ENCODE measurements around the gene HYAL1.

Gene HYAL1

DNA sequence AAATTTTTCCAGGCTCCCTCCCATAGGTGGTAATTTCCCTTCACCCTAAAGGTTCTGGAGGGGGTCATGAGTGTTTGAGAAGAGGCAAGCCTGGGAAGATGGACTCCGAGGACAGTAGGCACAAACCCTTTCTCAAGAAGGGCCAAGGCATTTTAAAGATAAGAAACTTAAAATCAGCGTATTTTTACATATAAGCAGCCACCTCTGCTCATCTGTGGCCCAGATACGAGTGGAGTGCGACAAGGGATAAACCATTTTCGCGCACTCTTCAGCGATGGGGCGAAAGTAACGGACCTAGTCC, 36.7 kb upstream of the HYAL1 start:
- TF ChIP-seq, protein P1, sequence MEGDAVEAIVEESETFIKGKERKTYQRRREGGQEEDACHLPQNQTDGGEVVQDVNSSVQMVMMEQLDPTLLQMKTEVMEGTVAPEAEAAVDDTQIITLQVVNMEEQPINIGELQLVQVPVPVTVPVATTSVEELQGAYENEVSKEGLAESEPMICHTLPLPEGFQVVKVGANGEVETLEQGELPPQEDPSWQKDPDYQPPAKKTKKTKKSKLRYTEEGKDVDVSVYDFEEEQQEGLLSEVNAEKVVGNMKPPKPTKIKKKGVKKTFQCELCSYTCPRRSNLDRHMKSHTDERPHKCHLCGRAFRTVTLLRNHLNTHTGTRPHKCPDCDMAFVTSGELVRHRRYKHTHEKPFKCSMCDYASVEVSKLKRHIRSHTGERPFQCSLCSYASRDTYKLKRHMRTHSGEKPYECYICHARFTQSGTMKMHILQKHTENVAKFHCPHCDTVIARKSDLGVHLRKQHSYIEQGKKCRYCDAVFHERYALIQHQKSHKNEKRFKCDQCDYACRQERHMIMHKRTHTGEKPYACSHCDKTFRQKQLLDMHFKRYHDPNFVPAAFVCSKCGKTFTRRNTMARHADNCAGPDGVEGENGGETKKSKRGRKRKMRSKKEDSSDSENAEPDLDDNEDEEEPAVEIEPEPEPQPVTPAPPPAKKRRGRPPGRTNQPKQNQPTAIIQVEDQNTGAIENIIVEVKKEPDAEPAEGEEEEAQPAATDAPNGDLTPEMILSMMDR (IDR thresholded peaks at IDR 0.05; ENCODE audit: insufficient read depth, low read depth, low read length, missing control alignments), result no peak
- DNase-seq (ENCODE audit: low read depth), result no peak
- H3K4me3 ChIP-seq (ENCODE audit: low read length), result peak overlapping the region; percentile 59

- H3K4me3 ChIP-seq (ENCODE audit: low read length), result peak overlapping the region; percentile 59
- TF ChIP-seq, protein P1 (IDR thresholded peaks at IDR 0.05; ENCODE audit: insufficient read depth, low read depth, low read length, missing control alignments), result no peak
- DNase-seq (ENCODE audit: low read depth), result no peak
These were observed 36.2 kb upstream of the HYAL1 start for GRCh38 chr3:50339485-50340146.

GRCh38 chr3:50338965-50339364, 35.6 kb upstream of the HYAL1 start:
- TF ChIP-seq, protein P1 (IDR thresholded peaks at IDR 0.05; ENCODE audit: insufficient read depth, low read depth, low read length, missing control alignments), result no peak
- H3K4me3 ChIP-seq (ENCODE audit: low read length), result no peak overlapping the region
- DNase-seq (ENCODE audit: low read depth), result no peak

DNA sequence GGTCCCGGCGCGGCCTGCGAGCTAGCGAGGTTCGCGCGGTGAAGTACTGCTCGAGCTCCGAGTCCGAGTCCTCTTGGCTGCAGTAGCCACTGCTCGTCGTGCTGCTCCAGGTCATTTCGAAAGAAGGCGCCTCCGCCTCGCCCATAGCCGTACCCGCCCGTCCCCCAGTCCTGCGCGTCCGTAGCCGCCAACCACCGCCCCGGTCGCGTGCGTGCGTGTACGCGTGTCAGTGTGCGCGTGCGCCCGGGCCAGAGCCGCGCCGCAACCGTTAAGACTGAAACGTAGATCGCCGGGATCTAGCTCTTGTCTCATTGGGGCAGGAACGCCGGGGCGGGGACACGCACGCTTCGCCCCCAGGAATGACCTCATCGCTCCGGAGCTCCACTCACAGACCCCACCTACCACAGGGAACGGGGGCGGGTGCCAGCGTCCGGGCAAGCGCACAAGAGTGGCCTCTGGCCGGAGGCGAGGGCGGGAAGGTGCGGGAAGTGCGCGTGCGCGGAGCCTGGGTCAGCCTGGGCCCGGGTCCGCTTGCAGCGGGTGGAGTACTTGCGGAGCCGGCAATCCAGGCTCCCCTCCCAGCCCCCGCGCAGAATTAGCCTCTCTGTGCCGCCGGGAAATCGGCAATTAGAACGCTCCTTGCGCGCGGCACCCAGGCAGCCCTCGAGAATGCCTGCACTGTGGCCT, 33.9 kb upstream of the HYAL1 start:
- H3K4me3 ChIP-seq (ENCODE audit: low read length), result peak overlapping the region; percentile 92
- TF ChIP-seq, protein P1 (IDR thresholded peaks at IDR 0.05; ENCODE audit: insufficient read depth, low read depth, low read length, missing control alignments), result no peak

GRCh38 chr3:50336452-50337174, 33.2 kb upstream of the HYAL1 start:
- peak; percentile 53 for DNase-seq (ENCODE audit: low read depth)
- peak overlapping the region; percentile 92 for H3K4me3 ChIP-seq (ENCODE audit: low read length)
- TF ChIP-seq, protein P1 (IDR thresholded peaks at IDR 0.05; ENCODE audit: insufficient read depth, low read depth, low read length, missing control alignments), result peak; percentile 18

More for the DNA sequence above, 33.9 kb upstream of the HYAL1 start:
- DNase-seq (ENCODE audit: low read depth), result peak; percentile 100

- H3K4me3 ChIP-seq (ENCODE audit: low read length), result no peak overlapping the region
- DNase-seq (ENCODE audit: low read depth), result no peak
- TF ChIP-seq, protein P1 (IDR thresholded peaks at IDR 0.05; ENCODE audit: insufficient read depth, low read depth, low read length, missing control alignments), result no peak
These were observed 31.1 kb upstream of the HYAL1 start for GRCh38 chr3:50334339-50335075.

Data from epithelial cell of esophagus (primary cell).